Stimulated activated CD8-positive, alpha-beta memory T cell treated with anti-CD3 and anti-CD28 coated beads, Interleukin-4, amount 100 ng/mL, for 48 hours (primary cell): ENCODE results near the gene KATNAL1.

ENCODE experiments used
- DNase-seq: peaks from one replicate; pipeline ENCODE4 v3.0.0-alpha.2; 2020

KATNAL1 gene

GRCh38 chr13:30307194-30307970 lies at the start of gene KATNAL1:
KATNAL1 (minus strand) TSS chr13:30307551; CDS start chr13:30283777, 23,774 bp downstream.
- DNase-seq = peak; percentile 79

GRCh38 chr13:30355839-30356238 lies 48.5 kb upstream of the KATNAL1 start:
- DNase-seq = no peak

GRCh38 chr13:30355384-30355699 lies 48.0 kb upstream of the KATNAL1 start:
- DNase-seq = peak; percentile 57

GRCh38 chr13:30354493-30355383 lies 47.4 kb upstream of the KATNAL1 start:
- DNase-seq = no peak

- DNase-seq = no peak
These were observed 46.3 kb upstream of the KATNAL1 start for GRCh38 chr13:30353471-30354215.

GRCh38 chr13:30353060-30353459 lies 45.7 kb upstream of the KATNAL1 start:
- DNase-seq = no peak

GRCh38 chr13:30352121-30352520 lies 44.8 kb upstream of the KATNAL1 start:
- DNase-seq = no peak

- DNase-seq = no peak
These were observed 39.4 kb upstream of the KATNAL1 start for GRCh38 chr13:30346789-30347167.

GRCh38 chr13:30346153-30346788 lies 38.9 kb upstream of the KATNAL1 start:
- peak; percentile 74 for DNase-seq

- DNase-seq = no peak
These were observed 38.2 kb upstream of the KATNAL1 start for GRCh38 chr13:30345426-30346100.

- DNase-seq = no peak
These were observed 34.6 kb upstream of the KATNAL1 start for GRCh38 chr13:30341815-30342570.

- DNase-seq = no peak
These were observed 33.2 kb upstream of the KATNAL1 start for GRCh38 chr13:30340331-30341250.

- DNase-seq = no peak
These were observed 32.5 kb upstream of the KATNAL1 start for GRCh38 chr13:30339738-30340330.

GRCh38 chr13:30338952-30339351 lies 31.6 kb upstream of the KATNAL1 start:
- no peak for DNase-seq

- DNase-seq = no peak
These were observed 31.0 kb upstream of the KATNAL1 start for GRCh38 chr13:30338331-30338851.

GRCh38 chr13:30337061-30337610 lies 29.8 kb upstream of the KATNAL1 start:
- no peak for DNase-seq

- DNase-seq = no peak
These were observed 27.5 kb upstream of the KATNAL1 start for GRCh38 chr13:30334663-30335386.

- no peak for DNase-seq
These were observed 26.3 kb upstream of the KATNAL1 start for GRCh38 chr13:30333616-30334015.
